CD4-positive, alpha-beta T cell treated with Interleukin-6 for 4 hours (primary cell): Measurements from ENCODE around the gene MGAT4B.

ENCODE experiments used
- DNase-seq: peaks from one replicate; pipeline ENCODE4 v3.0.0-alpha.2; 2020; ENCODE audit warnings: mixed read lengths

MGAT4B gene

DNA sequence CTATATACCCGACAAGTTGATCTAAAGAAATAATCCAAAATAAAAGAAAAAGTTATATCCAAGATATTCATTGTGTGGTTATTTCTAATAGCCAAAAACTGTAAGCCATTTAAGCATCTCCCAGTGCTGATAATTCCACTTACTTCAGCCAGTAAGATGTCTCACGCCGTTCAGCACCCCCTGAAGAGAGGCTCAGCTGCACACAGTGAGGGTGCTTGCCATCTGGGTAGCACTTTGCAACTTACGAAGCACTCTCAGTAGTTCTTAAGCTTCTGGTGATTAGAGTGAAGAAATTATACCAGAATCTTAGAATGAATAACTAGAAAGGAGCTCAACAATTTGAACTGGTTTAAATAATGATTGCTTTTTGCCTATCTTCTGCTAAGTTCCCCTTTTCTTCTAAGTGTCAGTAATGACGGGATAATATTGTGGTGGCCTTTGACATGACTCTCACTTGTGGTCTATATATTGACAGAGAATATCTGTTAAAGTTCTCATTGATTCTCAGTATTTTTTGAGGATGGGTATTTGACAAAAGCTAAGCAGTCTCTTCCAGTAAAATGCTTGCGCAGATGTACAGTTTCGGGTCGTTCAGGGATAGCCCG lies 39.1 kb downstream of the MGAT4B start:
- no peak for DNase-seq

DNA sequence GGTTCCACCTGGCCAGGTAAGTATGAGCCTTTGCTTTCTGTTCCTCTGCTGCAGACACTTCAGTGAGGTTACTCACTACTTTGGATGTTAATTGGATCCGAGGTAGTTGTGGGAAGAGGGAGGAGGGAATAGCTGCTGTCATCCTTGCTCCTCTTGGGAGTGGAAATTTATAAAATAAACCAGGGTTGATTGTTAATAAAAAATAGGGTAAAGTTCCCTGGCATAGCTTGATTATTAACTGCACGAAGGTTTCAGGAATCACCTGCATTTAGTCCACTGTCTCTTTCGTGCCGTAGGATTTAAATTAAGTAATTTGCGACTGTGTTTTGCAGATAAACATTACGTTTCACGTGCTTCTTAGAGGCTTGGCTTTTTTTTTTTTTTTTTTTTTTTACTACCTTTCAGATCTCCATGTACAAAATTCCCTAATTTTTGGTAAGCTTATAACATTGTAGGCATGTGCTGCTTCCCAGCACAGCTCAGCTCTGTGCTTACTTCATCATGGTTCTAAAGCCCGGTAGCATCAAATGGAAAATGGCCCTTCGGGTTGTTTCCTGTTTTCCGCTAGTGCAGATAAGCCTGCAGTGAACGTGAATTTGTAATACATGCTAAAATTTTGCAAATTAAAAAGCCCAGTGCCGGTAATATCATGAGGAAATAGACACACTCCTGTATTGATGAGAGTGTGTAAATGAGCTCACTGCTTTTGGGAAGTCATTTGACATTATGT lies 39.8 kb downstream of the MGAT4B start:
- no peak for DNase-seq

DNA sequence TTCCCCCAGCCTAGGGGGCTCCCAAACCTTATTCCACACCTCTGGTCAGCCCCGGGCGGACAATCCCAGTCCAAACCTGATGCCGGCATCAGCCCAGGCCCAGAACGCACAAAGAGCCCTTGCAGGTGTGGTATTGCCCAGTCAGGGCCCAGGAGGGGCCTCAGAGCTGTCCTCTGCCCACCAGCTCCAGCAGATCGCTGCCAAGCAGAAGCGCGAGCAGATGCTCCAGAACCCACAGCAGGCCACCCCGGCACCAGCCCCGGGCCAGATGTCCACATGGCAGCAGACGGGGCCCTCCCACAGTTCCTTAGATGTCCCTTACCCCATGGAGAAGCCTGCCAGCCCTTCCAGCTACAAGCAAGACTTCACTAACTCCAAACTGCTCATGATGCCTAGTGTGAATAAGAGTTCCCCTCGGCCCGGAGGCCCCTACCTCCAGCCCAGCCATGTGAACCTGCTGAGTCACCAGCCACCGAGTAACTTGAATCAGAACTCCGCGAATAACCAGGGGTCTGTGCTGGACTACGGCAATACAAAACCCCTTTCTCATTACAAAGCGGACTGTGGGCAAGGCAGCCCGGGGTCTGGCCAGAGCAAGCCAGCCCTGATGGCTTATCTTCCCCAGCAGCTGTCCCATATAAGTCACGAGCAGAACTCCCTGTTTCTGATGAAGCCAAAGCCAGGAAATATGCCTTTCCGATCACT lies 40.5 kb downstream of the MGAT4B start:
- DNase-seq, result no peak

DNA sequence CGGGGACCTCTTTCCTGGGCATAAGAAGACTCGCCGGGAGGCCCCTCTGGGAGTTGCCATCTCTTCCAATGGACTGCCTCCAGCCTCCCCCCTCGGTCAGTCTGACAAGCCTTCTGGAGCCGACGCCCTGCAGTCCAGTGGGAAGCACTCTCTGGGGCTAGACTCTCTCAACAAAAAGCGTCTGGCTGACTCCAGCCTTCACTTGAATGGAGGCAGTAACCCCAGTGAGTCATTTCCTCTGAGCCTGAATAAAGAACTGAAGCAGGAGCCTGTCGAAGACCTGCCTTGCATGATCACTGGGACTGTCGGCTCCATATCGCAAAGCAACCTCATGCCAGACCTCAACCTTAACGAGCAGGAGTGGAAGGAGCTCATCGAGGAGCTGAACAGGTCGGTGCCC lies 41.3 kb downstream of the MGAT4B start:
- DNase-seq, result no peak

DNA sequence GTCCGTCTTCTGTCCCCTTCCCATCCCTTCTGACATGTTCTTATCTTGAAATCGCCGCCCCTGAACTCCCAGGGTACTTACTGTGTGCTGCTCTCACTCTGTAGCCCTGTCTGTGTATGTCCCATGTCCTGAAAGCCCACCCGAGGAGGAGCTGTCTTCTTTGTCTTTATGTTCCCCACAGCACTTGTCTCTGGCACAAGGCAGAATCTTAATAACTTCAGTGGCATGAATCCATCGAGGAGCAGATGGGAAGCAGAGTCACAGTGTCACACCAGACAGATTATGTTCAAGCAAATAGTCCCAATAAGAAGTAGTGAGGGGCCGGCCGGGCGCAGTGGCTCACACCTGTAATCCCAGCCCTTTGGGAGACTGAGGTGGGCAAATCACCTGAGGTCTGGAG lies 42.6 kb downstream of the MGAT4B start:
- DNase-seq, result no peak

DNA sequence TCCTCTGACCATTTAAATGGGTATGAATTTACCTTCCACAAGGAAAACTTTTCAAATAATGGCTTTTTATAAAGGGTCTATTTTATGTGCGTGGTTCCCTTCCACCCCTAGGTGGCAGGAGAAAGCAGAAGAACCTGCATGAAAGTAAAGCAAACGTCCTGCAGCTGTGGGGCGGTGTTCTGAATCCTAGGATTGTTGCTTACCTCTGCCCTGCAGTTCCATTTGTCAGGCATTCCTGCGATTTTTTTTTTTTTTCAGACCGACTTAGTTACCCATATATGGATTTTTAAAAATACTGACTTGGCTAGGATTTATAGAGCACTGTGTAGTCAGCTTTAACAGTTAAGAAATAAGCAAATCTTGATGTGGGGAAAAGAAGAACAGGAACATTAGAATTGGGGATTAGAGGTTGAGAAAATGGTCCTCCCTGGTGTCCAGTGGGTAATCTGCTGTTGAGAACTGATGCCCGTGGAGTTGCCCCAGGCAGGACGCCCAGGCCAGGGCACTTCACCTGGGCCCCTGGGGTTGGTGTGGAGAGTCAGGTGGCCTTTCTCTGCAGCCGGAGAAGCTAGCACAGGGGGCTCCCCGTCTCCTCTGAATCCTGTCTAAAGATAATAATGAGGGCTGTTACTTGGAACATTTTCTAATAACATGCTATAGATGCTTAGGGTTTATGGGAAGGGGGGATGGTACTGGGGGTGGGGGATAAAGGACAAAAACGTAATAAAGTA lies 43.3 kb downstream of the MGAT4B start:
- peak; percentile 67 for DNase-seq

DNA sequence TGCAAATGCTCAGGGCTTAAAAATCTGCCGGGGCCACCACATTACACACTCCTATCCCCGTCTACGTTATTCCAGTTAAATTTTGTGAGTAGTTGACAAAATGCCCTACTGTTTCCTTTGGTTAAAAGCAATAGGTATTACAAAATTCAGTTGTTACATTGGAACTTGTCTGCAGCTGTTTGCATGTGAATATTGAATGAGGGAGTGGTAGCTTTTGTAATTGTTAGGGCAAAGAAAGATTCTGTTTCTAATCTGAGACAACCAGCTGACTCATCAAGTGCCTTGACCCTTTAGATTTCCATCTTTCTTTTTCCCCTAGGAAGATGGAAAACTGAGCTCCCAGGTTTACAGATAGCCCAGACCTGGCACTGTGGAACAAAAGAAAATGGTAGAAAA lies 43.9 kb downstream of the MGAT4B start:
- DNase-seq, result no peak

DNA sequence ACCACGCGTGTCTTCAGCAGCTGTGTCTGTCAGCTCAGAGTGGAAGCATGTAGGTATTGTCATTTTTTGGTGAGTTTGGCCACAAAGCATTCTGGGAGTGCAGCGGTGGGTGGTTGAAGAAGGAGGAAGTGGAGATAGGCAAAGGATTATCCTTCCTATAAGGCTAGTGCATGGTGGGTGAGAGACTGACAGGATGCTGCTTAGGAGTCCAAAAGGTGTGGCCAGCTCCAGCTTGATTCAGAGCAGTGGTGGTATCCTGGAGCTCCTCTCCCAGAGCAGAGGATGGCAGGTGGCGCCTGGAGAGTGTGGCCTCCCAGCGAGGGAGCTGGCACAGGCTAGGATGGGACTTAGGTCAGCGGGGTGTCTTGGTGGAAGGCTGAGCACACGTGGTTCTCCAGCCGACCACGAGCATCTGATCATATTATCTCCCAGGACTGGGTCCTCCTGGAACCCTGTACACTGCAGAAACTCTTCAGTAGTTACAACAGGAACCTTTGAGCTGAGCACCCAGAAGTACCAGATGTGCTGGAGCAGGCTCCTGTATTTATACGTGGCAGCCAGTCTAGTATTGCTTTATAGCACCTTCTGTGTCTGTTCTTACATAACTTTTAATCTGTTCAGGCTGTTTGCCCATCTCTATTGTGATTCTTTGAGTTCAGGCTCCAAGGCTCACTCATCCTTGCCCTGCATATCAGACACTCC lies 44.4 kb downstream of the MGAT4B start:
- peak; percentile 34 for DNase-seq

DNA sequence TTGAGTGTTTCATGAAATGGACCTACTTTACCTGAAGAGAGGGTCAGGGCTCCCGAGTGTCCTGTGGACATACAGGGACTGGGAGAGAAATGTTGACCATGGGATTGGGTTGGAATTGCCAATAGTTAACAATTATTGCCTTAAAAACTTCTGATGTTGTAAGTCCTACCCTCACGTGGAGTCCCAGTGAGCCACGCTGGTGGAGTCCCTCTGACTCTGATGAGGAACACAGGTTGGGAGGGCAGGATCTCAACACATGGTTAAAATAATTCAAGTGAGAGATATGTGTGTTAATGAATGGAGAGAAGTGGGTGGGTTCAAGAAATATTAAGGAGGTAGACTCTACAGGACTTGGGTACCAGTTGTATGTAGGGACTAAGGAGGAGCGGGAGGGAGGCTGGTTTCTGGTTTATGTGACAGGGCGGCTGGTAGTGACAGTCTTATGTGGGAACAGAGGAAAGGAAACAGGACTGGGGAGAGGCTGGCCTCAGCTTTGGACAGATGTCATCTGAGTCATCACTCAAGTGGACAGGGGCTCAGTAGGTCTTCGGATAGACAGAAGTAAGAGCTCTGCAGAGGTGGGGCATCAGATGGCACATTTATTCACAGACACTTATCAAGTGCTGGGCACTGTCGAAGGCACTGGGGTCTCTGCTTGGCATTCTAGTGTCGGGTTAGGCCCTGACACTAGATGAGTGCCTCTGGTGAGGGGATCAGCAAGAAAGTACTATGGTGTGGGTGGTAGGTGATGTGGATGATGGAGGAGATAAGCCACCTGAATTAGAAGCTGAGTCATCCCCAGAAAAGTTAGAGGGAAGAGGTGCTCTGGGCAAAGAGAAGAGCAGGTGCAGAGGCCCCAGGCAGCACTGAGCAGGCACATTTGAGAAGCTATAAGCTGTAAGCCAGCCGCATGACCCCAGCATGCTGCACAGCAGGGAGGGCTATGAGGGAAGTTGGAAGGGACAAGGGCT lies 46.8 kb downstream of the MGAT4B start:
- DNase-seq, result peak; percentile 12

DNA sequence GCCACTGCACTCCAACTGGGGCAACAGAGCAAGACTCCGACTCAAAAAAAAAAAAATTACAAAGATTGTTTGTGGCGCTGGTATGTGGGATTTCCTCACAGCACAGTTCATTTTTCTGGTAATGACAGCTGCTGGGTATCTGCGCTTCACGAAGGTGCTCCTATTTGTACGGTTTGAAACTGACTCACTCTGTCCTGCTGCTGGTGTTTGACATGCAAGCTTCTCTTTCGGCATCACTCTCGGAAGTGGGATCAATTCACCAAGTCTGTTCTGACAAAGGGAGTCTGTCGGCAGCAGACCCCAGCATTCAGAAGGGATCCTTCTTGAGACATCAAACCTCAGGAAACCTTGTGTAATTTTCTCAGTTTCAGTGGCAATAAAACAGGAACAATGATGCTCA lies 47.7 kb downstream of the MGAT4B start:
- DNase-seq, result no peak

DNA sequence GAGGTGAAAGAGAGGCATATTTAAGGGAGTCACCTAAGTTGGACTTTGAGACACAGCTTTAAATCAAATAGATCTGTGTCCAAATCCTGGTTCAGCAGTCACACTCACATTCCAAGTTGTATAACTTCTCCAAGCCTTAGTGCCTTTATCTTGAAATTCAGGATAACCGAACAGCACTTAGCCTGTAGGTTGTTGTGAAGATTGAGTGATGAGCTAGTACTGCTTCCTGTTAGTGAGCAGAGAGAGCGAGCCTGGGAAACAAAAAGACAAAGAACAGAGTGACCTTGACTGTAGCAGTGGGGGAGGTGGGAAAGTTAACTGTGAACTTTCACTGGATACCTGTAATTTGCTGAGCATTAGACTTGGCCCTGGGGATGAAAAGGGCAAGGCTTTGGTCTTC lies 51.6 kb downstream of the MGAT4B start:
- no peak for DNase-seq

DNA sequence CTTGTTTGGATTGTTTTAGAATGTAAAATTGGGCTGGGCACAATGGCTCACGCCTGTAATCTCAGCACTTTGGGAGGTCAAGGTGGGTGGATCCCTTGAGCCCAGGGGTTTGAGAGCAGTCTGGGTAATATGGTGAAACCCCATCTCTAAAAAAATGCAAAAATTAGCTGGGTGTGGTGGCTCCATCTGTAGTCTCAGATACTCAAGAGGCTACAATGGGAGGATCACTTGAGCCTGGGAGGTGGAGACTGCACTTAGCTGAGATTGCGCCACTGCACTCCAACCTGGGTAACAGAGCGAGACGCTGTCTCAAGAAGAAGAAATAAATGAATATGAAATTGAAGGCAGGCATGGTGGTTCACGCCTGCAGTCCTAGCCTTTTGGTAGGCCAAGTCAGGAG lies 52.7 kb downstream of the MGAT4B start:
- no peak for DNase-seq

DNA sequence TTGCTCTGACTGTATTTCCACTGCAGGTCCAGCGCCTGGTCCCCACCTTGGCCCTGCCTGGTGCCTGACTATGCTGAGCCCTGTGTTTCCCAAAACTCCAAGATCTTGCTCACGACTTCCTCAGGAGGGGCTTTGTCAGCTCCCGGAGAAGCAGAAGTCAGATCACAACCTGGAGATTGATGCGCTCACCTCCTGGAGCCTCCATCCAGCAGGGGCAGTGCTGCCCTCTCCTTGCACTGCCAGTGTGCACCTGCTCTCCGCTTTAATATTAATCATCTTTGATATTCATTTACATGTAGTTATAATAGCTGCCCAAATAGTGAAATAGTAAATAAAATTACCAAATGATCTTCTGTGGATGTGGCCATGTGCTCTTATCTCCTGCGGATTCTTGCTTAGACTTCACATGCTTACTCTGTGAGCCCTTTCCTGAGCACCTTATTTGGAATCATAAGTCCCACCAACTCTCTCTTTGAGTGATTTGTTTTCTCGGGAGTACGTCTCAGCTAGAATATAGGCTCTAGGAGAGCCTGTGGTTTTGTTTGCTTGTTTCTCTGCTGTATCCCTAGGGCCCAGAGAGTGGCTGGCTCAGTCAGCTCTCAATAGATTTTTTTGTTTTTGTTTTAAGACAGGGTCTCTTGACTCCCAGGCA lies 56.7 kb downstream of the MGAT4B start:
- no peak for DNase-seq

DNA sequence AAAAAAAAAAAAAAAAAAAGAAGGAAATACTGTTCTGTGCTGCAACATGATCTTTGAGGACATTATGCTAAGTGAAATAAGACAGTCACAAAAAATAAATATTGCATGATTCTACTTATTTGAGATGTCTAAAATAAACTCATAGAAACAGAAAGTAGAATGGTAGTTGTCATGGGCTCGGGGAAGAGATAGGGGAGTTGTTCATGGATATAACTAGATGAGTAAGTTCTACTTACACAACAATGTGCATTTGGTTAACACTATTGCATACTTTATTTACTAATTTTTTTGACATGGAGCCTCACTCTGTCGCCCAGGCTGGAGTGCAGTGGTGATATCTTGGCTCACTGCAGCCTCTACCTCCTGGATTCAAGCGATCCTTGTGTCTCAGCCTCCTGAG lies 58.9 kb downstream of the MGAT4B start:
- no peak for DNase-seq
